ENCODE measurements around the gene CMTM1. TPM values are rescaled to one million over a fixed set of nuclear protein-coding genes. Genes with fewer than 3 reads are reported as not detected.
A peak's percentile ranks its signal among the peaks of the same experiment; 100 is the strongest.

Gene CMTM1
- total and polyA plus RNA-seq, 2 donors from 2014 or later = 4.6 TPM; not detected in 1

DNA sequence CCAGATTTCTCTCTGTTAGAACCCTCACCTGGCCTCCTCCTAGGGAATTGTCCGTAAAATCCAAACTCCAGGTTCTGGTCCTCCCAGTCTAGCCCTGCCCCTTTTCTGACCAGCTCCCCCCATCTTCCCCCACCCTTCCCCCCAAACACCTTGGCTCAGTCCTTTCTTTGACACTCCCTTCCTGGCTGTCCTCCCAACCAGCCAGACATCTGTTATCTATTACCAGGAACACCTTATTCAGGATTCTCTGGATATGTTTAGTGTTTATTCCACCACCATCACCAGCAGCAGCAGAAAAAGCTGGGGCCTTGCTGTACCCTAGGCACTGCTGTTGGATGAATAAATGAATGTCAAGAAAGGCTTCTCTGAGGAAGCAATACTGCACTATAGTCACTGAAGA is 34.2 kb downstream of the CMTM1 start:
- Histone ChIP-seq H3K9me3 (ENCODE audit: control insufficient read depth in 2 of 3, insufficient read depth in 1 of 3, low read length in 3 of 3) (no peaks in the 10 kb centered on the region), H3K27me3 (ENCODE audit: control insufficient read depth, insufficient read depth, low read length) (no peaks in the 10 kb centered on the region), H3K4me3 (ENCODE audit: low read length in 3 of 3) (no peak overlapping the region), H3K27ac (ENCODE audit: low read depth in 2 of 2, low read length in 2 of 2) (no peak overlapping the region), H3K4me1 (ENCODE audit: control insufficient read depth in 2 of 3, insufficient read depth in 2 of 3, low read depth in 1 of 3, low read length in 3 of 3) (peaks cover 0 to 4% (median 0%) of the 10 kb centered on the region in 3 donors), H3K36me3 (ENCODE audit: control insufficient read depth in 2 of 3, insufficient read depth in 3 of 3, low read length in 3 of 3) (no peaks in the 10 kb centered on the region), H3K9ac (ENCODE audit: low read length in 3 of 3) (no peak overlapping the region)
- TF ChIP-seq, protein P1, sequence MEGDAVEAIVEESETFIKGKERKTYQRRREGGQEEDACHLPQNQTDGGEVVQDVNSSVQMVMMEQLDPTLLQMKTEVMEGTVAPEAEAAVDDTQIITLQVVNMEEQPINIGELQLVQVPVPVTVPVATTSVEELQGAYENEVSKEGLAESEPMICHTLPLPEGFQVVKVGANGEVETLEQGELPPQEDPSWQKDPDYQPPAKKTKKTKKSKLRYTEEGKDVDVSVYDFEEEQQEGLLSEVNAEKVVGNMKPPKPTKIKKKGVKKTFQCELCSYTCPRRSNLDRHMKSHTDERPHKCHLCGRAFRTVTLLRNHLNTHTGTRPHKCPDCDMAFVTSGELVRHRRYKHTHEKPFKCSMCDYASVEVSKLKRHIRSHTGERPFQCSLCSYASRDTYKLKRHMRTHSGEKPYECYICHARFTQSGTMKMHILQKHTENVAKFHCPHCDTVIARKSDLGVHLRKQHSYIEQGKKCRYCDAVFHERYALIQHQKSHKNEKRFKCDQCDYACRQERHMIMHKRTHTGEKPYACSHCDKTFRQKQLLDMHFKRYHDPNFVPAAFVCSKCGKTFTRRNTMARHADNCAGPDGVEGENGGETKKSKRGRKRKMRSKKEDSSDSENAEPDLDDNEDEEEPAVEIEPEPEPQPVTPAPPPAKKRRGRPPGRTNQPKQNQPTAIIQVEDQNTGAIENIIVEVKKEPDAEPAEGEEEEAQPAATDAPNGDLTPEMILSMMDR (IDR thresholded peaks at IDR 0.05; ENCODE audit: borderline replicate concordance, extremely low read depth, insufficient read depth) = no peak
- no peak for FAIRE-seq
- DNase-seq = no peak
- intact Hi-C loops (cut with DNase I) = loop anchor here (10.0 kb wide), 1 partner anchor 196 kb away; no protein-coding TSS in a partner anchor

DNA sequence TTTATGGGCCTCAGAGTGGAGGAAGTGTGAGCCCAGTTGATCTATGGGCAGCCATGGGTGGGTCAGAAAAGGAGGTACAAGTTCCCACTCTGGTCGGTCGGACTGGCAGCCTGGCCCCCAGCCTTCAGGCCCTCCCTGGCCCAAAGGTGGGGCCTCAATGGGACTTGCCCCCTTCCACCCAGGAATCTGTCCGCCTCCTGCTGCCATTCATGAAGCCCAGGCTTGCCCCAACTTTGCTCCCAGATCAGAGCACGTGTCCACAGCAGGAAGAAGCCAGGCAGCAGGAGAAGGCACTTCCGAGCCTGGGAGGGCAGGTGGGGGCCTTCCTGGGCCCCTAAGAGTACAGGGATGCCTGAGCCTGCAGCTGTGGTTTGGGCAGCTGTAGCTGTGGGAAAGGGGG is 35.2 kb downstream of the CMTM1 start:
- H3K36me3 ChIP-seq (ENCODE audit: control insufficient read depth in 2 of 3, insufficient read depth in 3 of 3, low read length in 3 of 3) = no peaks in the 10 kb centered on the region
- TF ChIP-seq, protein P1 (IDR thresholded peaks at IDR 0.05; ENCODE audit: borderline replicate concordance, extremely low read depth, insufficient read depth) = no peak
- H3K27me3 ChIP-seq (ENCODE audit: control insufficient read depth, insufficient read depth, low read length) = no peaks in the 10 kb centered on the region
- H3K9me3 ChIP-seq (ENCODE audit: control insufficient read depth in 2 of 3, insufficient read depth in 1 of 3, low read length in 3 of 3) = no peaks in the 10 kb centered on the region
- intact Hi-C loops (cut with DNase I) = loop anchor here (10.0 kb wide), 1 partner anchor 197 kb away; no protein-coding TSS in a partner anchor
- no peak overlapping the region for H3K27ac ChIP-seq (ENCODE audit: low read depth in 2 of 2, low read length in 2 of 2)
- no peak for DNase-seq
- H3K4me1 ChIP-seq (ENCODE audit: control insufficient read depth in 2 of 3, insufficient read depth in 2 of 3, low read depth in 1 of 3, low read length in 3 of 3) = peaks cover 0 to 6% (median 0%) of the 10 kb centered on the region in 3 donors
- no peak for FAIRE-seq
- no peak overlapping the region for H3K4me3 ChIP-seq (ENCODE audit: low read length in 3 of 3)
- no peak overlapping the region for H3K9ac ChIP-seq (ENCODE audit: low read length in 3 of 3)

DNA sequence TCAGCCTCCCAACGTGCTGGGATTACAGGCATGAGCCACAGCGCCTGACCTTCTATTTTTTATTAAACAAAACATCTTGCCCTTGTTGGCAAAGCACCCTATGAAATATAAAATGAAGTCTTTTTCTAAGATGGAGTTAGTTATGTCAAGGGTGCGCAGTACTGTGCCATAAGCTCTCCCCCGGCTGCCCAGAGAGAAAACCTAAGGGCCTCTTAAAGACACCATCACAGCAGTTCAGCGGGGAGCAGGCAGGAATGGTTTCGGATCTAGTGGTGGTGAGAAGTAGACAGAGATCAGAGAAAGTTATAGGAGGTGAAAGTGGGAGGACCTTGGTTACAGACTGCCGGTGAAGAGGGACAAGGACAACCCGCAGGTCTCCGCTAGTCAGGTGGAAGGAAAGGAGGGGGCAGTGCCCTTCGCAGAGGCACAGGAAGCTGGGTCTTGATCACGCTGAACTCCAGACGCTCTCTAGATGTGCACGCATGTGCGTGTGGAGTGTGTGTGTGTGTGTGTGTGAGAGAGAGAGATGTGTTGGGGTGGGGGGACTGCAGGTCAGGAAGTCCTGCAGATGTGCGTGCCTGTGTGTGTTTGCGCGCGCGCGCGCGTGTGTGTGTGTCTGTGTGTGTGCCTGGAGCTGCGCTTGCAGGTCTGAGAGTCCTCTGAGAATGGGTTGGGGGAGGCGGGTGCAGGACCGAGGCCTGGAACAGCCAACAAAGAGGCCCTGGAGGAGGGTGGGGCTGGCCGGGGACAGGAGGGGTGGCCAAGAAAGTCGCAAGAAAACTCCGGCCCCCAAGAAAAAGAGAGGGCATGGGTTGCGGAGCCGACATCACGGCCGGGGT is 37.5 kb downstream of the CMTM1 start:
- DNase-seq (peak in 4 of 5 donors; percentile 85 to 92 (median 88)), FAIRE-seq (no peak)
- no peaks in the 10 kb centered on the region for H3K9me3 ChIP-seq (ENCODE audit: control insufficient read depth in 2 of 3, insufficient read depth in 1 of 3, low read length in 3 of 3)
- H3K27ac ChIP-seq (ENCODE audit: low read depth in 2 of 2, low read length in 2 of 2) = no peak overlapping the region
- TF ChIP-seq, protein P1 (IDR thresholded peaks at IDR 0.05; ENCODE audit: borderline replicate concordance, extremely low read depth, insufficient read depth) = no peak
- peak overlapping the region in 1 of 3 donors; percentile 68 for H3K9ac ChIP-seq (ENCODE audit: low read length in 3 of 3)
- no peaks in the 10 kb centered on the region for H3K27me3 ChIP-seq (ENCODE audit: control insufficient read depth, insufficient read depth, low read length)
- H3K4me1 ChIP-seq (ENCODE audit: control insufficient read depth in 2 of 3, insufficient read depth in 2 of 3, low read depth in 1 of 3, low read length in 3 of 3) = peaks cover 0 to 11% (median 5%) of the 10 kb centered on the region in 3 donors
- intact Hi-C loops (cut with DNase I) = loop anchor here (10.0 kb wide), 1 partner anchor 199 kb away; no protein-coding TSS in a partner anchor
- H3K36me3 ChIP-seq (ENCODE audit: control insufficient read depth in 2 of 3, insufficient read depth in 3 of 3, low read length in 3 of 3) = no peaks in the 10 kb centered on the region
- peak overlapping the region; percentile 49 to 66 (median 50) for H3K4me3 ChIP-seq (ENCODE audit: low read length in 3 of 3)

Data from kidney (tissue), 14 donors.